Jurkat, Clone E6-1 (cell line): Measurements from ENCODE around the gene RACK1. TPM values are rescaled to one million over a fixed set of nuclear protein-coding genes. Genes with fewer than 3 reads are reported as not detected.
"Not testable (repeated sequence)": the region's sequence is repeated elsewhere in the genome, so short reads cannot be mapped to it uniquely, and the experiment has no call there.

Source experiments
- DNase-seq: peaks from one replicate; pipeline ENCODE4 v3.0.0-alpha.2; 2011; ENCODE audit warnings: low read depth, low spot score
- H3K4me3 ChIP-seq: 2 replicates; pipeline ENCODE4 v1.5.1; 2011; ENCODE audit warnings: mild to moderate bottlenecking, low read length, control low read depth, moderate library complexity
- polyA plus RNA-seq: library from polyadenylated mRNA; unstranded; fragments of >200 nt; gene quantifications from one replicate; pipeline ENCODE4 v1.2.1, GENCODE V29; 2012; ENCODE audit warnings: missing spikeins; ENCODE audit not compliant: insufficient read length, insufficient read depth

The RACK1 gene
- polyA plus RNA-seq: 3,610 TPM

DNA sequence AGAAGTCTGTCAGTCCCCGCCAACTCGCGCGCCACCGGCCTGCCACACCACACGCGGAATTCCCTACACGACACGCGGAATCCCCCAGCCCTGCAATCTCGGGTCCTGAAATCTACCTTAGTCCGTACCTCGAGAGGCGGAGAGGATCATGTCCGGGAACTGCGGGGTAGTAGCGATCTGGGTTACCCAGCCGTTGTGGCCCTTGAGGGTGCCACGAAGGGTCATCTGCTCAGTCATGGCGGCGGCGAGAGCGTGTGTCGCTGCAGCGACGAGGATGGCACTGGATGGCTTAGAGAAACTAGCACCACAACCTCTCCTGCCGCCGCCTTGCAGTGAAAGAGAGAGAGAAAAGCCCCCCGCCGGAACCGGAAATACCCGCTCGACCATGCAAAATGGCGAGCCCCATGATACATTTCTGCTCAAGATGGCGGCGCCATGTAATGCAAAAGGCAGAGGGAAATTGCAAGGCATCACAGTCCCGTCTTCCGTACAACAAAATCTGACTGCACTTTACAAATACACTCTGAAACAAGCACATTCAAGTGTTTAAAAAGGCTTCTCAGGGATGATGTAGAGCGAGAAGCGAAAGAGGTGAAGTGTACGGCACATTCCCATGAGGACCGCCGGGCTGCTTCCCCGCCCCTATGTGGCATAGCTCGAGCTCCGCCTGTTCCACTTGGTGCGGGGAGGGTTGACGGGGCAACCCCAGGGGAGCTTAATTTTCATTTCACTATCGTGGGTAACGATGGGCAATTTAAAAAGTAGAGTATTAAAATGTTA is at the start of gene RACK1:
TSS of gene RACK1 (minus strand) at position 343 of the 780 bp plus-strand sequence. CDS start at position 237, 106 bp downstream.
- peak; percentile 91 for DNase-seq
- peak within 1 kb of the TSS; percentile 99 for H3K4me3 ChIP-seq

DNA sequence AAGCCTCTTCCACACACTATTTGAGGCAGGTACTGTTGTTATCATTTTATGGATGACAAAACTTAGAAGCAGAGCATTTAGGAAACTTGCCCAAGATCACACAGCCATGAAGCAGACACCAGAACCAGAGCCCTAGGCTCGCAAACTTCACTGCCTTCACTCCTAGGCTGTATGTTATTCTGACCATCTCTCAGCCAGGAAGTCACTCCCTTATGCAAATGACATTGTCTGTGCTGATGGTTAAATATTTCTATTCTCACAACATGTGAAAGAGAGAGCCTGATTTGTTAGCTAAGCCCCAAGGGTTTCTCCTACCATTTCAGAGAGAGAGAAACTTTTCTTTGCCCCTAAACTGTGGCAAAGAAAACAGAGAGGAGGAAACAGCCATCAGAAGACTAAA is 43.6 kb upstream of the RACK1 start:
- not testable (repeated sequence) for DNase-seq, H3K4me3 ChIP-seq

- DNase-seq, H3K4me3 ChIP-seq: not testable (repeated sequence)
These were observed 42.4 kb upstream of the RACK1 start for GRCh38 chr5:181285962-181286705.

GRCh38 chr5:181283841-181284755 is 40.4 kb upstream of the RACK1 start:
- DNase-seq, H3K4me3 ChIP-seq: not testable (repeated sequence)

DNA sequence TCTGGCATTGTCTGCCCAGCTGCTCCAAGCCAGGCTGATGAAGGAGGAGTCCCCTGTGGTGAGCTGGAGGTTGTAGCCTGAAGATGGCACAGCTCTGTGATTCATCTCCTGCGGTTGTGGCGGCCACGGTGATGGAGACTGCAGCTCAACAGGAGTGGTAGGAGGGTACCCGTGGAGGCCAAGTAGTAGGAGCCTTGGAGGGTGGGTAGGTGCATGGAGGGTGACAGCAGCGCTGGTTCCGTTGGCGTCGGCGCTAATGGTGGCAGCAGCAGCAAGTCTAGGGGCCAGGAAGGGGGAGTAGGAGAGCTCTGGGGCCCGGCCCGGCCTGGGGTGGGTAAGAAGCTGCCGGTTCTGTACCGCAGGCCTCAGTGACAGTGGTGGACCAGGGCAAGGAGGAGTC is 39.6 kb upstream of the RACK1 start:
- H3K4me3 ChIP-seq: no peak overlapping the region
- no peak for DNase-seq

DNA sequence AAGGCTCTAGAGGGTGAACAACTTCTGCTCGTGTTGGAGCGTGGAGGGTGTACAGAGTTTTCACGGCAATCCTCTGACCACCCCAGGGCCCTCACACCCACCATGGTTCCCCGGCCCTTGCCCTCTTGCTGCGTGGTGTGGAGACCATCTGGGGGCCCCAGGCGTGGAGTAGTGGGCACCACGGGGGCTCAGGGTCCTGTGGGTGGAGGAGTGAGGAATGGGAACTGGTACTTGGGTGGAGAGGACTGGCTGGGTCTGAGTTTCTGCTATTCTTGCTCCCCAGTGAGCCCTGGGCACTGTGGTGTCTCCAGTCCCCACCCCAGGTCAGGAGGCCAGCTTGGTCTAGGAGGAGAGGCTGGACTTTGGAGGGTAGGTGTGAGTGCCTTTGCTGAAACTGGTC is 39.2 kb upstream of the RACK1 start:
- no peak for DNase-seq
- H3K4me3 ChIP-seq: no peak overlapping the region

- DNase-seq, H3K4me3 ChIP-seq: not testable (repeated sequence)
These were observed 38.7 kb upstream of the RACK1 start for GRCh38 chr5:181282415-181282814.

GRCh38 chr5:181281984-181282316 is 38.2 kb upstream of the RACK1 start:
- H3K4me3 ChIP-seq: no peak overlapping the region
- no peak for DNase-seq

DNA sequence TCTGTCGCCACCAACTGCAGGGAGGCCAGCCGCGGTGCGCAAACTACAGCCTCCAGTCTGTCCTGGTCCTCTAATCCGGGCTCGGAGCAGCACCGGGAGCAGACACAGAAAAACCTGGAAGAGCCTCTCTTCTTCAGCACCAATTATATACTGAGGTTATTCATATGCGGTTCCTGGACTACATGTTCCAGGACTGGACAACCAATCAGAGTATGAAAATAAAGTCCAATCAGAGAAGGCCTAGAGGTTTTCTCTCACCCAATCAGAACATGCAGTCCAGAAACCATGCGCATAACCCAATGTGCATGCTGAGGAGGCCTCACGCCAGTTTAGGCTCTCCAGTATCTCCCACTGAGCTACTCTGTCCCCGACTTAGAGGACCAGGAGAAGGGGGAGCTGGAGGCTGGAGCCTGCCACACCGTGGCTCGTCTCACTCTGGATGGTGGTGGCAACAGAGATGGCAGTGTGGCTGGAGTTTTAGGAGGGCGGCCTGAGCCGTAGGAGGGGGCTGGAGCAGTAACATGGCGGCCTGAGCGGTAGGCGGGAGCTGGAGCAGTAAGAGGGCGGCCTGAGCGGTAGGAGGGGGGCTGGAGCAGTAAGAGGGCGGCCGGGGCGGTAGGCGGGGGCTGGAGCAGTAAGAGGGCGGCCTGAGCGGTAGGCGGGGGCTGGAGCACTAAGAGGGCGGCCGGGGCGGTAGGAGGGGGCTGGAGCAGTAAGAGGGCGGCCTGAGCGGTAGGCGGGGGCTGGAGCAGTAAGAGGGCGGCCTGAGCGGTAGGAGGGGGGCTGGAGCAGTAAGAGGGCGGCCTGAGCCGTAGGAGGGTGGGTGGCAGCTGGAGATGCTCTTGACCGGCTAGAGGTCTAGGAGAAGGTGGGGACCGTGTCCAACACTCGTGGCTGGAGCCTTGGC is 37.6 kb upstream of the RACK1 start:
- DNase-seq: no peak
- H3K4me3 ChIP-seq: no peak overlapping the region

DNA sequence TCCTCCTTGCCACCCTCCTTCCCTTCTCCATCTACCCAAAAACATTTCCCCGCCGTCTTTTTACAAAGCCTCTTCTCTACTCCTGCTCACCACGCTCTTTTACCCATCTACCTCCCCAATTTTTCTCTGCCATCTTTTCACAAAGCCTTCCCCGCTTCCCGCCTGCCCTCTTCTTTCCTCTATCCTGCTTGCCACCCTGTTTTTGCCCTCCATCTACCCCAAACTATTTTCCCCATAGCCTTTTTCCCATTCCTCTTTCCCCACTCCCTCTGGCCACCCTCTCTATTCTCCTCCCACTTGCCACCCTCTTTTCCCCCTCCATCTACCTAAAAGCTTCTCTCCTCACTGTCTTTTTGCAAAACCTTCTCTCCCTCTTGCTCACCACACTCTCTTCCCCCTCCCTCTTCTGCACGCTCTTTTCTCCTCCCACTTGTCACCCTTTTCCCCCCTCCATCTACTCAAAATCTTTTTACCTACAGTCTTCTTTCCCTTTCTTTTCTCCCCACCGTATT is 36.6 kb upstream of the RACK1 start:
- no peak overlapping the region for H3K4me3 ChIP-seq

GRCh38 chr5:181273433-181273744 is 29.7 kb upstream of the RACK1 start:
- H3K4me3 ChIP-seq, DNase-seq: not testable (repeated sequence)

More for the DNA sequence above, 36.6 kb upstream of the RACK1 start:
- no peak for DNase-seq

- no peak for DNase-seq
- H3K4me3 ChIP-seq: no peak overlapping the region
These were observed 27.4 kb upstream of the RACK1 start for GRCh38 chr5:181271081-181271480.

DNA sequence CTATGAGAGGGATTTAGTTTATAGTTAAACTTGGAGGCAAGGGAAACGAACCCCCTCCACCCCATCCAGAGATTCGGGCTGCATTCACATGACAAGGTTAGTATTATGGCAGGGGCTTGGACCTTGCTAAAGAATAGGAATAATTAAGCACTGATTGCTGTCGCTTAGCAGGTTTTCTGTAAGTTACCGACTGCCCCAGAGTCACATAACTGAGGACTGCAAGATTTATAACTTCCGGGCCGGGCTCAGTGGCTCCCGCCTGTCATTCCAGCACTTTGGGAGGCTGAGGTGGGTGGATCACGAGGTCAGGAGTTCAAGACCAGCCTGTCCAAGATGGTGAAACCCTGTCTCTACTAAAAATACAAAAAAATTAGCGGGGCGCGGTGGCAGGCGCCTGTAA is 24.2 kb upstream of the RACK1 start:
- not testable (repeated sequence) for H3K4me3 ChIP-seq, DNase-seq

DNA sequence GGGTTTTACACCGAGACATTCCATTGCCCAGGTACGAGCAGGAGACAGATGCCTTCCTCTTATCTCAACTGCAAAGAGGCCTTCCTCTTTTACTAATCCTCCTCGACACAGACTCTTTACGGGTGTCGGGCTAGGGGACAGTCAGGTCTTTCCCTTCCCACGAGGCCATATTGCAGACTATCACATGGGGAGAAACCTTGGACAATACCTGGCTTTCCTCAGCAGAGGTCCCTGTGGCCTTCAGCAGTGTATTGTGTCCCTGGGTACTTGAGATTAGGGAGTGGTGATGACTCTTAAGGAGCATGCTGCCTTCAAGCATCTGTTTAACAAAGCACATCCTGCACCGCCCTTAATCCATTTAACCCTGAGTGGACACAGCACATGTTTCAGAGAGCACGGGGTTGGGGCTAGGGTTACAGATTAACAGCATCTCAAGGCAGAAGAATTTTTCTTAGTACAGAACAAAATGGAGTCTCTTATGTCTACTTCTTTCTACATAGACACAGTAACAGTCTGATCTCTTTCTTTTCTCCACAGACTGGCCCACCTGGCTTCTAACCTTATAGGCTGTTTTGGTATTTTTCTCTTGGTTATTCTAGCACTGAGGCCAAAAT is 23.7 kb upstream of the RACK1 start:
- not testable (repeated sequence) for DNase-seq, H3K4me3 ChIP-seq

GRCh38 chr5:181265092-181265671 is 21.5 kb upstream of the RACK1 start:
- no peak overlapping the region for H3K4me3 ChIP-seq
- no peak for DNase-seq

DNA sequence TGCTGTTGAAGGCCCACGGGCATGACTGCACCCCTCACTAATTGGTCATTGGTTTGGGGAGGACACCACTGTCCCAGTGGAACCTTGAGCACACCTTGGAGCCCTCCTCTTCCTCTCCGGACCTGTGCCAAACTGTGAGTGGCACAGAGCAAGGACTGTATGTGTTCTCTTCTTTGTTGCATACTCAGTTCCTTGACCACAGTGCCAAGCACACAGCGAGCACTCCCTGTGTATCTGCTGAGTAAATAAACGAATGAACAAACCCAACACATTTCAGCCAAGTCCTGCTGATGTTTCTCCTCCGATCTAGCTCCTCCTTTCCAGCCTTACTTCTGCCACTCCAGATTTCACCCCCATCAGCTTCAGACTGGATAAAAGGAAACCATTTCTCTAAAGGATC is 19.9 kb upstream of the RACK1 start:
- no peak for DNase-seq

DNA sequence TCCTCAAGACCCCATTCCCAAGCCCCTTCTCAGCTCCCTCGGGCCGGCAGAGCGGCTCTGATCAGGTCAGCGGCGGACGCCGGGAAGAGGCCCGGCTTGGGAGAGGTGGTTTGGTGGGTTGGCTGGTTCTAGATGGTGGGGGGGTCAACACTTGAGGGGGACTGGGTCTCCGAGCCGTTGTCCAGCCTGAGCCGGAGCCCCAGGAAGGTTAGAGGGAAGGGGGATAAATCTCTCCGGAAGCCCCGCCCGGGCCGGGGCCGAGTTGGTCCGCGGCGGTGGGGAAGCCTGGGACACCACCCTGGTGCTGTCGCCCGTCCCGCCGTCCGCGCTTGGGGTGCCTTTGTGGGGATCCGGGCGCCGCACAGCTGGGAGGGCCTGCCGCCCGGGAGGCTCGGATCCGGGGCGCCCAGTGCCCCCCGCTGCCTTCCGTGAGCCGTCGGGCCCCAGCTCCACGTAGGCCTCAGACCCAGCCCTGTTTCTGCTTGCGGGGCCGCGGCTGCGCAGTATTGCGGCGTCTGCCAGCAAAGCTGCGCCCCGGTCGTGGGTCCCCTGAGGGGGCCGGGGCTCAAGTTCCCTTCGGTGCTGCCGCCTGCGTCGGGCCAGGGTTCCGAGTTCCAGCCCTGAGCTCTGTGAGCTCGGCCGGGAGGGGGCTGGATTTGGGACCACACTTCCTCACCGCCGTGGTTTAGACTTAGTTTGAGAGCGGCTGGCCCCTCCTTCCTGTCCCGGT is 17.8 kb upstream of the RACK1 start:
- peak; percentile 64 for DNase-seq
- H3K4me3 ChIP-seq: peak overlapping the region; percentile 76

More for the DNA sequence above, 19.9 kb upstream of the RACK1 start:
- no peak overlapping the region for H3K4me3 ChIP-seq
